Measurements from ENCODE around the gene MTG2.

MTG2 gene

GRCh38 chr20:62182469-62183425, at the start of gene MTG2:
Gene MTG2, plus strand, starts transcription at chr20:62183028. Its CDS starts 10,393 bp downstream, at chr20:62193421.
- in situ Hi-C loops (cut with HindIII; ENCODE audit: low sequenced_read_pairs) = no loop called here

GRCh38 chr20:62133051-62133845, 49.6 kb upstream of the MTG2 start:
- in situ Hi-C loops (cut with HindIII; ENCODE audit: low sequenced_read_pairs) = no loop called here

- in situ Hi-C loops (cut with HindIII; ENCODE audit: low sequenced_read_pairs) = no loop called here
Measured at GRCh38 chr20:62133864-62134263, 49.0 kb upstream of the MTG2 start.

GRCh38 chr20:62134735-62135231, 48.0 kb upstream of the MTG2 start:
- in situ Hi-C loops (cut with HindIII; ENCODE audit: low sequenced_read_pairs) = no loop called here

- in situ Hi-C loops (cut with HindIII; ENCODE audit: low sequenced_read_pairs) = no loop called here
Measured at GRCh38 chr20:62135573-62136266, 47.1 kb upstream of the MTG2 start.

- in situ Hi-C loops (cut with HindIII; ENCODE audit: low sequenced_read_pairs) = no loop called here
Measured at GRCh38 chr20:62136283-62137091, 46.3 kb upstream of the MTG2 start.

GRCh38 chr20:62137092-62137384, 45.8 kb upstream of the MTG2 start:
- in situ Hi-C loops (cut with HindIII; ENCODE audit: low sequenced_read_pairs) = no loop called here

- in situ Hi-C loops (cut with HindIII; ENCODE audit: low sequenced_read_pairs) = no loop called here
Measured at GRCh38 chr20:62137478-62138203, 45.2 kb upstream of the MTG2 start.

GRCh38 chr20:62138204-62138543, 44.7 kb upstream of the MTG2 start:
- in situ Hi-C loops (cut with HindIII; ENCODE audit: low sequenced_read_pairs) = no loop called here

- in situ Hi-C loops (cut with HindIII; ENCODE audit: low sequenced_read_pairs) = no loop called here
Measured at GRCh38 chr20:62138912-62139311, 43.9 kb upstream of the MTG2 start.

GRCh38 chr20:62139636-62140035, 43.2 kb upstream of the MTG2 start:
- in situ Hi-C loops (cut with HindIII; ENCODE audit: low sequenced_read_pairs) = no loop called here

GRCh38 chr20:62141043-62141396, 41.8 kb upstream of the MTG2 start:
- in situ Hi-C loops (cut with HindIII; ENCODE audit: low sequenced_read_pairs) = no loop called here

GRCh38 chr20:62141397-62142251, 41.2 kb upstream of the MTG2 start:
- in situ Hi-C loops (cut with HindIII; ENCODE audit: low sequenced_read_pairs) = no loop called here

GRCh38 chr20:62142252-62143080, 40.4 kb upstream of the MTG2 start:
- in situ Hi-C loops (cut with HindIII; ENCODE audit: low sequenced_read_pairs) = no loop called here

- in situ Hi-C loops (cut with HindIII; ENCODE audit: low sequenced_read_pairs) = no loop called here
Measured at GRCh38 chr20:62143081-62143956, 39.5 kb upstream of the MTG2 start, which contains the start of the genes PSMA7 and SS18L1. Gene PSMA7, minus strand, starts transcription at chr20:62143394. Its CDS starts 91 bp downstream, at chr20:62143303. Gene SS18L1, plus strand, starts transcription at chr20:62143769. Its CDS starts 52 bp downstream, at chr20:62143821.

- in situ Hi-C loops (cut with HindIII; ENCODE audit: low sequenced_read_pairs) = no loop called here
Measured at GRCh38 chr20:62143957-62144825, 38.6 kb upstream of the MTG2 start.
